PFSK-1 (cell line): ENCODE results near the gene KCNMB2.

Source experiments
- FOXP2 ChIP-seq: optimal IDR thresholded peaks from 2 replicates; pipeline ENCODE3; 2011; ENCODE audit warnings: borderline replicate concordance, control low read depth, inconsistent platforms; ENCODE audit not compliant: insufficient read depth; ENCODE audit errors: extremely low read length, extremely low read depth
- POLR2AphosphoS5 ChIP-seq: IDR thresholded peaks from 2 replicates; pipeline ENCODE4 v1.6.1; 2012; ENCODE audit warnings: low read depth, mild to moderate bottlenecking, control low read depth, low read length, moderate library complexity
- SIN3A ChIP-seq: IDR thresholded peaks from 2 replicates; pipeline ENCODE4 v1.6.1; 2012; ENCODE audit warnings: mild to moderate bottlenecking, low read length, moderate library complexity, borderline replicate concordance; ENCODE audit not compliant: insufficient read depth
- TAF1 ChIP-seq: IDR thresholded peaks from 2 replicates; pipeline ENCODE4 v1.6.1; 2012; ENCODE audit warnings: low read length, control low read depth, borderline replicate concordance; ENCODE audit not compliant: insufficient read depth
- TF ChIP-seq, protein P1 (sequence below), 2 experiments: IDR thresholded peaks; 2 replicates each; pipeline versions ENCODE4 v1.6.1 to v1.8.0; 2011 to 2012; ENCODE audit warnings: low read depth in 2 of 2, low read length in 2 of 2, control low read depth in 1 of 2, inconsistent platforms in 1 of 2, mild to moderate bottlenecking in 1 of 2, moderate library complexity in 1 of 2; ENCODE audit not compliant: insufficient read depth in 1 of 2

The KCNMB2 gene

DNA sequence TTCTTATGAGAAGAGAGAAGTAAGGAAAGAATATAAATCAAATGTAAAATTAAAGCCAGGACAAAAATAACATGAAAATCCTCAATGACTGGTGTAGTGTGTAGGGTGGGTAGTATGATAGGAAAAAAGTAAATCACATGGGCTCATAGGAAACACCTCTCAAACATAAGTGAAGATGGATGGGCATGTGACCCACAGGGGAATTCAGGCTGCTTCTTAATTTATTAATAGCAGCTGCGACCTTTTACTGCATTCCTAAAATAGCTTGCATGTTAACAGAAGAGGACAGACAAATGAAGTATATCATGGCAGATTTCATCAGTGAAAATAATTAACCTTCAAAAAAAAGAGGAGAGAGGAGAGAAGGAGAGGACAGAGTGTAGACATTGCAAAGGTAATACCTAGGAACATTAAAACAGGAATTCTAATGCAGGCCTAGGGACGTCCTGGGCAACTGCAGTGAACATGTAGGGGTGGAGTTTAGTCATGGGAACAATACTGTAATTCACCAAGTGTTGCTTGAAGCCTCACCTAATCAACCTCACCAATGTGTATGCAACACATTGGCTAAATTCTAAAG lies 132.9 kb downstream of the KCNMB2 start:
- TF ChIP-seq, protein P1, sequence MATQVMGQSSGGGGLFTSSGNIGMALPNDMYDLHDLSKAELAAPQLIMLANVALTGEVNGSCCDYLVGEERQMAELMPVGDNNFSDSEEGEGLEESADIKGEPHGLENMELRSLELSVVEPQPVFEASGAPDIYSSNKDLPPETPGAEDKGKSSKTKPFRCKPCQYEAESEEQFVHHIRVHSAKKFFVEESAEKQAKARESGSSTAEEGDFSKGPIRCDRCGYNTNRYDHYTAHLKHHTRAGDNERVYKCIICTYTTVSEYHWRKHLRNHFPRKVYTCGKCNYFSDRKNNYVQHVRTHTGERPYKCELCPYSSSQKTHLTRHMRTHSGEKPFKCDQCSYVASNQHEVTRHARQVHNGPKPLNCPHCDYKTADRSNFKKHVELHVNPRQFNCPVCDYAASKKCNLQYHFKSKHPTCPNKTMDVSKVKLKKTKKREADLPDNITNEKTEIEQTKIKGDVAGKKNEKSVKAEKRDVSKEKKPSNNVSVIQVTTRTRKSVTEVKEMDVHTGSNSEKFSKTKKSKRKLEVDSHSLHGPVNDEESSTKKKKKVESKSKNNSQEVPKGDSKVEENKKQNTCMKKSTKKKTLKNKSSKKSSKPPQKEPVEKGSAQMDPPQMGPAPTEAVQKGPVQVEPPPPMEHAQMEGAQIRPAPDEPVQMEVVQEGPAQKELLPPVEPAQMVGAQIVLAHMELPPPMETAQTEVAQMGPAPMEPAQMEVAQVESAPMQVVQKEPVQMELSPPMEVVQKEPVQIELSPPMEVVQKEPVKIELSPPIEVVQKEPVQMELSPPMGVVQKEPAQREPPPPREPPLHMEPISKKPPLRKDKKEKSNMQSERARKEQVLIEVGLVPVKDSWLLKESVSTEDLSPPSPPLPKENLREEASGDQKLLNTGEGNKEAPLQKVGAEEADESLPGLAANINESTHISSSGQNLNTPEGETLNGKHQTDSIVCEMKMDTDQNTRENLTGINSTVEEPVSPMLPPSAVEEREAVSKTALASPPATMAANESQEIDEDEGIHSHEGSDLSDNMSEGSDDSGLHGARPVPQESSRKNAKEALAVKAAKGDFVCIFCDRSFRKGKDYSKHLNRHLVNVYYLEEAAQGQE (IDR thresholded peaks at IDR 0.05; ENCODE audit: insufficient read depth in 1 of 2, low read depth in 2 of 2, low read length in 2 of 2), result no peak
- TF ChIP-seq TAF1 (no peak), SIN3A (no peak), POLR2AphosphoS5 (no peak), FOXP2 (no peak)

DNA sequence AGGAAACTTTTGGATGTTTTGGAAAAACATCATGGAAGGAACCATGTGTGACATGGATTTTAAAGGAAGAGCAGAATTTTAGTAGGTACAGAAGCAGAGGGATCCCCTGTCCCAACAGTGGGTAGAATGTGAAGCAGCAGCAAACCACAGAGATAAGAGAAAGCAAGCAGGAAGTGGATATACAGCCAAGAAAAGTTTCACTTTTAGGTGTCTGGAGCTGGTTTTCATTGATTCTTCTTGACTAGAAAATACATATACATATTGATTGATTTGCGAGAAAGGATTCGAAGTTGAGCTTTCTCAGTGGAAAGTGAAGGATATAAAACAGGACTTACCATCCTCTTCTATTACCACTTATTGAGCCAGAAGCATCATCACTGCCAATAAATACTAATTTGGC lies 133.5 kb downstream of the KCNMB2 start:
- TF ChIP-seq SIN3A (no peak), POLR2AphosphoS5 (no peak), TAF1 (no peak), FOXP2 (no peak)
- TF ChIP-seq, protein P1 (IDR thresholded peaks at IDR 0.05; ENCODE audit: insufficient read depth in 1 of 2, low read depth in 2 of 2, low read length in 2 of 2), result no peak

DNA sequence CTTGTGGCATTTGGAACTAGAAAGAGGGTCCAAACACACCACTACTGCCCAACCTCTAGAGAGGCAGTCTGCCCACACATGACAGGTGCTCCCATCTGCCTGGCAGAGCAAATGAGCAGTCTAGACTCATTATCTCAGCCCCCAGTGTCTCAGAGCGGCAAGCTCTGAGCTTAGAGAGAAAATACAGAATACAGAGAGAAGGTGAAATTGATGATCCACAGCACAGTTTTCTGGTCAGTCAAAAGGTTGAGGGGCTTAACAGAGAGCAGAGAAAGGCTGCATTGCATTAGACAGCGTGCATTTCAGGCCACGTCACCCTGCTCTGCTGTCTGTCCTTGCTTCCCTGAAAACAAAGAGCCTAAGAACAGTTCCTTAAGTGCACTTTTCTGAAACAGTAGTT lies 135.1 kb downstream of the KCNMB2 start:
- no peak for TF ChIP-seq FOXP2
- TF ChIP-seq TAF1, result no peak
- no peak for TF ChIP-seq POLR2AphosphoS5
- no peak for TF ChIP-seq SIN3A

DNA sequence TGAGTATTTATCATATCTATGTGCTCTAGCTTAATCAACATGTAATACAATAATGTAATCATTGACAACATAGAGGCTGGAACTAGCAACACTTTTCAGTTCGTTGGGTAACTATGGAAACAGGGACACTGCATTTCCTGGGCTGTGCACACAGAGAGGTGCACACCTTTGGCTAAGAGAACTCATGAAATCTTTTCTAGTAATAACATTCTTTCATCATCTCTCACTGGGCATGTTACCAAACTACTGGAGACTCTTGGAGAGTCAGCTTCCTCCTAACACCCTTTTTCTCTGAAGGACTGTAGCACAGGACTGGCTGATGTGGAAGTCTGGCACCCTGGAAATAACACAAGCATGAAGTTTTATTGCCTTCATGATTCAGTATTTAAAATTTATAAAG lies 135.6 kb downstream of the KCNMB2 start:
- TF ChIP-seq, protein P1 (IDR thresholded peaks at IDR 0.05; ENCODE audit: insufficient read depth in 1 of 2, low read depth in 2 of 2, low read length in 2 of 2), result no peak
- TF ChIP-seq POLR2AphosphoS5, result no peak
- TF ChIP-seq TAF1, result no peak
- no peak for TF ChIP-seq SIN3A
- TF ChIP-seq FOXP2, result no peak

DNA sequence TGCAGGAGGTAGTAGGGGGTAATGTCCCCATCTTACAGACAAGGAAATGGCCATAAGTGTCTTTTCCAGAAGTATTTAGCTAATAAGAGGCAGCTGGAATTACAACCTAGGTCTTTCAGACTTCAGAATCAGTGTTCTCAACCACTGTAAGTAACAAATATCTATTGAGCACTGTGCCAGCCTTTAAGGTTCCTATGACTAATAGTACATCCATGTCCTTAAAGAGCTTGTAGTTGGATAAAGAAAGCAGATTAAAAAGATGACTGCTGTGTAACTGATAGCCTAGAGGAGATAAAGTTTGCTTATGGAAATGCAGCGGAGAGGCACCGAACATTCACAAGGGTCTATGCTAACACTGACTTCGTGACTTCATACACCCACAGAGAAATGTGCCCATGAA lies 136.0 kb downstream of the KCNMB2 start:
- TF ChIP-seq TAF1, result no peak
- TF ChIP-seq, protein P1 (IDR thresholded peaks at IDR 0.05; ENCODE audit: insufficient read depth in 1 of 2, low read depth in 2 of 2, low read length in 2 of 2), result no peak
- no peak for TF ChIP-seq FOXP2
- TF ChIP-seq SIN3A, result no peak
- no peak for TF ChIP-seq POLR2AphosphoS5
